SK-N-SH (cell line): Measurements from ENCODE around the gene CDH12. TPM values are rescaled to one million over a fixed set of nuclear protein-coding genes. Genes with fewer than 3 reads are reported as not detected.

ENCODE experiments used
- CTCF ChIA-PET: fragments of 300-600, 350-600 bp; formaldehyde crosslinking; extraction: SDS; loops from one replicate; lab custom pipeline; 2021; lab: Yijun Ruan, JAX
- POLR2A ChIA-PET: fragments of 350-600 bp; sonication (Branson Sonifier 250); formaldehyde crosslinking; extraction: SDS; loops from one replicate; lab custom pipeline; 2020; ENCODE audit warnings: antibody characterized with exemption, inconsistent platforms; lab: Yijun Ruan, JAX
- DNase-seq: peaks from one replicate; pipeline ENCODE4 v3.0.0; 2012
- H2AFZ ChIP-seq: fragments of 200-600 bp; sonication (generic); 2 replicates; pipeline ENCODE4 v1.8.1; 2016; ENCODE audit warnings: antibody characterized with exemption, mild to moderate bottlenecking, low read depth
- H3F3A ChIP-seq: fragments of 200-600 bp; sonication (generic); replicated peaks from 2 replicates; pipeline ENCODE3; 2016; ENCODE audit warnings: antibody characterized with exemption, mild to moderate bottlenecking; ENCODE audit not compliant: insufficient read depth
- H3K27ac ChIP-seq, 2 experiments: fragments of 200-500 bp in 1 of 2; fragments of 200-600 bp in 1 of 2; sonication (Bioruptor generic) in 1 of 2; sonication (generic), shearing (Covaris generic) in 1 of 2; 2 replicates each; pipeline versions ENCODE4 v1.5.1 to v1.6.1; 2014 to 2016; ENCODE audit warnings: low read depth in 2 of 2, inconsistent platforms in 1 of 2, low read length in 1 of 2, mild to moderate bottlenecking in 1 of 2, mixed read lengths in 1 of 2
- H3K27me3 ChIP-seq: fragments of 200-600 bp; sonication (generic), shearing (Covaris generic); 2 replicates; pipeline ENCODE4 v1.6.1; 2016; ENCODE audit warnings: mixed run types; ENCODE audit not compliant: insufficient read depth
- H3K36me3 ChIP-seq, 2 experiments: fragments of 200-500 bp in 1 of 2; fragments of 200-600 bp in 1 of 2; sonication (Bioruptor generic) in 1 of 2; sonication (generic) in 1 of 2; replicated peaks in 1 of 2; 2 replicates each; pipeline versions ENCODE3 to v1.5.1; 2014 to 2016; ENCODE audit warnings: low read length in 1 of 2, mild to moderate bottlenecking in 1 of 2; ENCODE audit not compliant: insufficient read depth in 2 of 2, control insufficient read depth in 1 of 2
- H3K4me1 ChIP-seq, 2 experiments: fragments of 200-500 bp in 1 of 2; fragments of 200-600 bp in 1 of 2; sonication (Bioruptor generic) in 1 of 2; sonication (generic), shearing (Covaris generic) in 1 of 2; 2 replicates each; pipeline versions ENCODE4 v1.5.1 to v1.6.1; 2014 to 2016; ENCODE audit warnings: low read depth in 1 of 2, low read length in 1 of 2, mixed run types in 1 of 2; ENCODE audit not compliant: insufficient read depth in 2 of 2, control insufficient read depth in 1 of 2
- H3K4me2 ChIP-seq: fragments of 200-600 bp; sonication (generic), shearing (Covaris generic); 2 replicates; pipeline ENCODE4 v1.6.1; 2017; ENCODE audit warnings: mixed run types
- H3K4me3 ChIP-seq, 2 experiments: fragments of 200-500 bp in 1 of 2; fragments of 200-600 bp in 1 of 2; sonication (Bioruptor generic) in 1 of 2; sonication (generic), shearing (Covaris generic) in 1 of 2; 2 replicates each; pipeline versions ENCODE4 v1.5.1 to v1.8.1; 2014 to 2016; ENCODE audit warnings: low read depth in 2 of 2, inconsistent platforms in 1 of 2, low read length in 1 of 2, mild to moderate bottlenecking in 1 of 2, mixed read lengths in 1 of 2, moderate library complexity in 1 of 2
- H3K79me2 ChIP-seq: fragments of 200-600 bp; sonication (generic); 2 replicates; pipeline ENCODE4 v1.8.1; 2017; ENCODE audit warnings: mild to moderate bottlenecking; ENCODE audit not compliant: insufficient read depth
- H3K9ac ChIP-seq: fragments of 200-600 bp; sonication (generic); 2 replicates; pipeline ENCODE4 v1.6.1; 2017; ENCODE audit warnings: mixed run types
- H3K9me2 ChIP-seq: fragments of 200-600 bp; sonication (generic); 2 replicates; pipeline ENCODE4 v1.6.1; 2017; ENCODE audit warnings: mixed run types
- H3K9me3 ChIP-seq: fragments of 200-600 bp; sonication (generic); 2 replicates; pipeline ENCODE4 v1.6.1; 2017; ENCODE audit warnings: mixed run types, mild to moderate bottlenecking, moderate library complexity
- H4K20me1 ChIP-seq: fragments of 200-600 bp; sonication (generic); 2 replicates; pipeline ENCODE4 v1.6.1; 2017; ENCODE audit warnings: mild to moderate bottlenecking, mixed run types; ENCODE audit not compliant: insufficient read depth
- ELF1 ChIP-seq: IDR thresholded peaks from 2 replicates; pipeline ENCODE4 v1.4.0; 2012
- EP300 ChIP-seq, 2 experiments: IDR thresholded peaks; 2 replicates each; pipeline versions ENCODE4 v1.4.0 to v1.6.1; 2012; ENCODE audit warnings: borderline replicate concordance in 1 of 2, low read depth in 1 of 2, low read length in 1 of 2
- EZH2phosphoT487 ChIP-seq: fragments of 200-600 bp; sonication (generic); IDR thresholded peaks from 2 replicates; pipeline ENCODE4 v1.6.1; 2017; ENCODE audit warnings: low read depth, mixed run types, mild to moderate bottlenecking, antibody characterized with exemption, moderate library complexity, borderline replicate concordance
- FOXM1 ChIP-seq: IDR thresholded peaks from 2 replicates; pipeline ENCODE4 v1.4.0; 2012; ENCODE audit warnings: low read depth, mild to moderate bottlenecking
- IRF3 ChIP-seq: fragments of 150-350 bp; IDR thresholded peaks from 2 replicates; pipeline ENCODE4 v1.6.1; 2016; ENCODE audit warnings: mild to moderate bottlenecking, low read depth, low read length
- JUND ChIP-seq: IDR thresholded peaks from 2 replicates; pipeline ENCODE4 v1.4.0; 2012
- PBX3 ChIP-seq: IDR thresholded peaks from 2 replicates; pipeline ENCODE4; 2012
- POLR2AphosphoS5 ChIP-seq: IDR thresholded peaks from 2 replicates; pipeline ENCODE4 v1.6.1; 2012; ENCODE audit warnings: low read depth, low read length
- RAD21 ChIP-seq: IDR thresholded peaks from 2 replicates; pipeline ENCODE4 v1.6.1; 2012; ENCODE audit warnings: mild to moderate bottlenecking, low read length
- SIN3A ChIP-seq: IDR thresholded peaks from 2 replicates; pipeline ENCODE4 v1.6.1; 2012; ENCODE audit warnings: low read depth, mild to moderate bottlenecking, low read length, moderate library complexity, borderline replicate concordance
- TEAD4 ChIP-seq: IDR thresholded peaks from 2 replicates; pipeline ENCODE4 v1.4.0; 2012; ENCODE audit warnings: mild to moderate bottlenecking, borderline replicate concordance; ENCODE audit not compliant: insufficient read depth
- USF1 ChIP-seq: IDR thresholded peaks from 2 replicates; pipeline ENCODE4 v1.4.0; 2012; ENCODE audit warnings: low read depth, borderline replicate concordance
- YY1 ChIP-seq: IDR thresholded peaks from 2 replicates; pipeline ENCODE4 v1.4.0; 2012; ENCODE audit warnings: low read depth, mild to moderate bottlenecking
- ZBTB33 ChIP-seq: IDR thresholded peaks from 2 replicates; pipeline ENCODE4 v1.4.0; 2012; ENCODE audit warnings: low read depth, borderline replicate concordance
- polyA plus RNA-seq, 3 experiments: library from polyadenylated mRNA; depleted of rRNA; stranded (reverse); fragments of >200 nt; gene quantifications; 2 replicates each; pipeline ENCODE4 v1.2.3, GENCODE V29; 2012

The CDH12 gene
- polyA plus RNA-seq, 1 of the 3 experiments (the other 2 are of a cell fraction) = not detected

- TF ChIP-seq USF1 (no peak), POLR2AphosphoS5 (no peak), ELF1 (no peak), EP300 (IDR thresholded peaks at IDR 0.05; ENCODE audit: borderline replicate concordance in 1 of 2, low read depth in 1 of 2, low read length in 1 of 2) (no peak), SIN3A (no peak), RAD21 (no peak), FOXM1 (no peak)
Measured at GRCh38 chr5:22572941-22573340, 280.2 kb downstream of the CDH12 start (continued).

GRCh38 chr5:22567983-22568382 is 285.2 kb downstream of the CDH12 start:
- CTCF ChIA-PET = no interaction called here
- TF ChIP-seq ZBTB33 (no peak), YY1 (no peak), USF1 (no peak), EZH2phosphoT487 (no peak), PBX3 (no peak), IRF3 (no peak), TEAD4 (no peak), JUND (no peak), POLR2AphosphoS5 (no peak)
- no peak overlapping the region for H3K9ac ChIP-seq

More at GRCh38 chr5:22567983-22568382, 285.2 kb downstream of the CDH12 start:
- no peaks in the 10 kb centered on the region for H3K36me3 ChIP-seq
- no peak overlapping the region for H3K27ac ChIP-seq
- POLR2A ChIA-PET = no interaction called here
- H3K9me3 ChIP-seq = no peaks in the 10 kb centered on the region
- H3K4me1 ChIP-seq = no peaks in the 10 kb centered on the region
- no peak for DNase-seq
- H2AFZ ChIP-seq = no peak overlapping the region
- H3K27me3 ChIP-seq = peaks cover 5% of the 10 kb centered on the region; the same call in 1 of the 2 replicates
- no peaks in the 10 kb centered on the region for H3K79me2 ChIP-seq
- no peak overlapping the region for H3K4me2 ChIP-seq
- no peak overlapping the region for H3K4me3 ChIP-seq
- H4K20me1 ChIP-seq = no peaks in the 10 kb centered on the region
- 0 out of 2 replicates have a peak, but pooled peaks cover 4% of the 10 kb centered on the region for H3K9me2 ChIP-seq
- H3F3A ChIP-seq = no peaks in the 10 kb centered on the region
